Right forelimb (tissue), 1 donor: ENCODE data around the gene TGM3.
"Not testable (repeated sequence)": the region's sequence is repeated elsewhere in the genome, so short reads cannot be mapped to it uniquely, and the experiment has no call there.

Source experiments
- DNase-seq: peaks from one replicate; pipeline ENCODE4 v3.0.0-alpha.2; 2018

Gene TGM3

GRCh38 chr20:2295886-2296515, at the start of gene TGM3:
TSS of gene TGM3 (plus strand) at chr20:2296001. CDS start at chr20:2296064, 63 bp downstream.
- no peak for DNase-seq

GRCh38 chr20:2246069-2246491, 49.7 kb upstream of the TGM3 start:
- DNase-seq: no peak

GRCh38 chr20:2248837-2249236, 47.0 kb upstream of the TGM3 start:
- DNase-seq: no peak

GRCh38 chr20:2249935-2250334, 45.9 kb upstream of the TGM3 start:
- DNase-seq: no peak

DNA sequence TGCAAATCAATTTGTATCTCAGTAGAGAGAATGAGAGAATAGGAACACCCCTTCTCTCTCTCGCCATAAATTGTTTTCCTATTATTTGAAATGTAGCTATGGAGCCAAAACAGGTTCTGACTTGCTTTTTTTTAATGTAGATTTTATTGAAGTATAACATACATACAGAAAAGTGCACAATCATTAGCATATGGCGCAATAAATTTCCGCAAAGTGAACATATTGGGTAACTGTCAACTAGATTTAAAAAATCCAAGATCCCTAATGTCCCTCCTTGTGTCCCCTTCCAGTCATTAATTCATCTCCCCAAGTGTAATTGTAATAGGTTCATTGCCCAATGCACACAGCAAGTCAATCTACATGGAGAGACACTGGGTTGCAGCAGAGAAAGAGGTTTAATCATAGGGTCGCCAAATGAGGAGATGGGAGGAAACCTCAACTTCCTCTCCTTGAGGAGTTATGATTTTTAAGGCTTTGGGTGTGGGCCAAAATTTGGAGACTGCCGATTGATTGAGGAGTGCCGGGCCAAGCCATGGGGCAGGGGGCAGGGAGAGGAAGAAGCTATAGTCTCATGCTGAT, 43.3 kb upstream of the TGM3 start:
- no peak for DNase-seq

- DNase-seq: no peak
These were observed 42.5 kb upstream of the TGM3 start for GRCh38 chr20:2253256-2253655.

GRCh38 chr20:2254333-2254732, 41.5 kb upstream of the TGM3 start:
- DNase-seq: no peak

- no peak for DNase-seq
These were observed 39.8 kb upstream of the TGM3 start for GRCh38 chr20:2255926-2256531.

GRCh38 chr20:2259731-2260130, 36.1 kb upstream of the TGM3 start:
- no peak for DNase-seq

GRCh38 chr20:2260250-2260649, 35.6 kb upstream of the TGM3 start:
- no peak for DNase-seq

GRCh38 chr20:2261046-2261485, 34.7 kb upstream of the TGM3 start:
- DNase-seq: no peak

- DNase-seq: no peak
These were observed 34.2 kb upstream of the TGM3 start for GRCh38 chr20:2261629-2262028.

GRCh38 chr20:2264118-2264517, 31.7 kb upstream of the TGM3 start:
- DNase-seq: no peak

DNA sequence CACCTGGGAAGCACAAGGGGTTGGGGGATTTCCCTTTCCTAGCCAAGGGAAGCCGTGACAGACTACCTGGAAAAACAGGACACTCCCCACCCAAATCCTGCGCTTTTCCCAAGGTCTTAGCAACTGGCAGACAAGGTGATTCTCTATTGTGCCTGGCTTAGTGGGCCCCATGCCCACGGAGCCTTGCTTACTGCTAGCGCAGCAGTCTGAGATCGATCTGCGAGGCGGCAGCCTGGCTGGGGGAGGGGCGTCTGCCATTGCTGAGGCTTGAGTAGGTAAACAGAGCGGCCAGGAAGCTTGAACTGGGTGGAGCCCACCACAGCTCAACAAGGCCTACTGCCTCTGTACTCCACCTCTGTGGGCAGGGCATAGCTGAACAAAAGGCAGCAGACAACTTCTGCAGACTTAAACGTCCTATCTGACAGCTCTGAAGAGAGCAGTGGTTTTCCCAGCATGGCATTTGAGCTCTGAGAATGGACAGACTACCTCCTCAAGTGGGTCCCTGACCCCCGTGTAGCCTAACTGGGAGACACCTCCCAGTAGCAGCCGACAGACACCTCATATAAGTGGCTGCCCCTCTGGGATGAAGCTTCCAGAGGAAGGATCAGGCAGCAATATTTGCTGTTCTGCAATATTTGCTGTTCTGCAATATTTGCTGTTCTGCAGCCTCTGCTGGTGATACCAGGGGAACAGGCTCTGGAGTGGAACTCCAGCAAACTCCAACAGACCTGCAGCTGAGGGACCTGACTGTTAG, 31.0 kb upstream of the TGM3 start:
- not testable (repeated sequence) for DNase-seq

DNA sequence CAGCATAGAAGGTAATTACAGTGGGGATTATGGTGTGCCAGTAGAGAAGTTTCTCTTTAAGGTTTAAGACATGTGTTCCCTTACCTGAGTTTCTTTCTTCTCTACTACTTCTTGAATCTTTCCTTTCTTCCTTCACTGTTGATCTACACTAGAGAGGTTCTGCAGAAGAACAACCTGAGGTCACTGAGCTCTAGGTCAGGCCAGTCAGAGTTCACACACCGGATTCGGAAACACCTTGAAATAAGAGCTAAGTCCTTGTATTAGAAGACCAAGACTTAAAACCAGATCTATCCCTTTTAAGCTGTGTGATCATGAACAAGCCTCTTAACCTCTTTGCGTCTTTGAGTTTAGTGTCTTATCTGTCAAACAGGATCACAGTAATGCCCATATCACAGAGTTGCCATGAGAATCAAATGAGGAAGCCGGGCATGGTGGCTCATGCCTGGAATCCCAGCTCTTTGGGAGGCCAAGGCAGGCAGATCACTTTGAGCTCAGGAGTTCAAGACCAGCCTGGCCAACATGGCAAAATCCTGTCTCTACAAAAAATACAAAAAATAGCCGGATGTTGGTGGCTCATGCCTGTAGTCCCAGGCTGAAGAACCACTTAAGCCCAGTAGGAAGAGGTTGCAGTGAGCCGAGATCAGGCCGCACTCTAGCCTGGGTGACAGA, 22.0 kb upstream of the TGM3 start:
- DNase-seq: no peak

- DNase-seq: no peak
These were observed 19.8 kb upstream of the TGM3 start for GRCh38 chr20:2276015-2276414.

DNA sequence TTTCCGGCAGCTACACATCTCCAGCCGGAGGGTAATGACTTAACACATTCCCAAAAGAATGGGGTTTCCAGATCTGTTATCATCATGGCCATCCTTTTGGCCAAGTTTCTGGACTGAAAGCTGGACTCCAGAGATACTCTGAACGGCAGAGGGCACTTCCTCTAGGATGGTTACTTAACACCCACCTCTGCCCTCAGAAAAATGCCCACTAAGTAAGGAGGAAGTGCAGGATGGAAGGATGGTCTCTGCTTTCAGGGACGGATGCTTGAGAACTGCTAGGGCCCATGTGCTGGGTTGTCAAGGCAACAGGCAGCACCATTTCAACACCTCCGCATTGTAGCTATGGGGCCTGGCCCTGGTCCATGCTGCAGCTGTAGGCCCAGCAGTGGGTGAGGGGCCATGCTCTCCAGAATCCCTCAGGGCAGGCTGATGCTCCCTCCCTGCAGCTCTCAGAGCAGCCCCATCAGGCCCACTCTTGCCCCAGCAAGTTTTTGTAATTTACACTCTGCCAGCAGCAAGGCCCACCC, 16.5 kb upstream of the TGM3 start:
- no peak for DNase-seq

DNA sequence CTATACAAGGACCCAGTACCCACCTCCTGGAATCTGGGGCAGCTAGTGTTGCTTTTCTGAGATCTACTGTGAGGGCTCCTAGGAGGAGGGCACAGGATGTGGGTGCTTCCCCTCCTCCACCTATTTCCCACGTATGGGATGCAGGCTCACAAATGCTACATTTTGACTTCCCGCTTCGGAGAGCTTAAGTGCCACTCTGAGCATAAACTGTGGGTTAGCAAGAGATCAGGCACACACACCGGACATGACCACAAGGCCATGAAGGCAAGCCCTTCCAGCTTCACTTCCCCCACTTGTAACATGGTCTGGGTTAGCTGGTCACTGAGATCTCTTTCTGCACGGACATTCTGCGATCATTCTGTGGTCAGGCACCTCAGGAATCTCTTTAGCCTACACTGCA, 15.7 kb upstream of the TGM3 start:
- no peak for DNase-seq

GRCh38 chr20:2281563-2281962, 14.2 kb upstream of the TGM3 start:
- no peak for DNase-seq

DNA sequence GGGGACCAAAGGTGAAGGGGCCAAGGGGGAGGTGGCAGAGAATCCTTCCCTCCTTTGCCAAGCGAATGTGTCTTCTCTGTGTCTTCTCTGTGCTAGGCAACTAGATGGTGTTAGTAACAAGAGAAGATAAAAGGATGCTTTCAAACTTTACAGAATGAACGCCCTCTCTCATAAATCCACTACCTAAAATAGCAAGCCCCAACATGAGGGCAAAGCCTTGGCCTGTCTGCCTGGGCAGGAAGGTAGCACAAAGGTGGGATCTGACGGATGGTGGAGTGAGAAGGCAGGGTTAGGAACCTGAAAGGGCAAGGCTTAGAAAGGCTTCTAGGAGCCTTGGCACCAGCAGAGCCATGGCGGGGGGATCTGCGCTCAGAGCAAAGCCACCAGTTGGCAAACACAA, 13.6 kb upstream of the TGM3 start:
- DNase-seq: no peak

GRCh38 chr20:2283706-2284423, 11.9 kb upstream of the TGM3 start:
- no peak for DNase-seq

DNA sequence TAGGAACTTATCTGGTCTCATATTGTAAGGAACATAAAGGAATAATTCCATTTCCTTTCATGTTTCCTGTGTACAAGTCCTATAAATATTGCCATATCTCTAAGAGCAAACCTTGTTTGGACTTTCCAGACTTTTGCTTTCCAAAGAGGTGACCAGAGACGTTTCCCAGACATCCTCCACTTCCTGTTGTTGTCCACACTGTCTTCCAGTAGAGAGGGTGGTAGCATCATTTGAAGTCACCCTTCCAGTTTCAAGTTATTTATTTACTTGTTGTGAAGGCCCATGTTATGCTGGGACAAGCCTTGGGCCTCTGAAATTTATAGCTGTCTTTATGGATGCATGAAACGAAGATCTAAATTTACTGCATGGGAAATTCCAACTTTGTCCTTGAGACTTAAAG, 10.6 kb upstream of the TGM3 start:
- no peak for DNase-seq
